ENCODE measurements around the gene MMP23B.
"Not testable (repeated sequence)": the region's sequence is repeated elsewhere in the genome, so short reads cannot be mapped to it uniquely, and the experiment has no call there.

MMP23B gene

GRCh38 chr1:1629430-1630190 lies 2.4 kb upstream of the MMP23B start:
- Histone ChIP-seq H3K4me3 (ENCODE audit: low read length) (peak overlapping the region; percentile 54; the same call in 1 of the 2 replicates), H3K27ac (ENCODE audit: low read length) (no peak overlapping the region), H3K36me3 (ENCODE audit: insufficient read depth, low read depth, low read length) (no peaks in the 10 kb centered on the region), H3K9ac (ENCODE audit: low read depth, low read length) (no peak overlapping the region), H3K27me3 (ENCODE audit: insufficient read depth, low read length) (peaks cover 23% of the 10 kb centered on the region), H3K9me3 (ENCODE audit: insufficient read depth, low read depth, low read length) (no peaks in the 10 kb centered on the region), H3K4me1 (ENCODE audit: insufficient read depth, low read length) (no peaks in the 10 kb centered on the region)

- no peaks in the 10 kb centered on the region for H3K36me3 ChIP-seq (ENCODE audit: insufficient read depth, low read depth, low read length)
- no peaks in the 10 kb centered on the region for H3K9me3 ChIP-seq (ENCODE audit: insufficient read depth, low read depth, low read length)
- no peak overlapping the region for H3K27ac ChIP-seq (ENCODE audit: low read length)
- no peaks in the 10 kb centered on the region for H3K4me1 ChIP-seq (ENCODE audit: insufficient read depth, low read length)
- peaks cover 23% of the 10 kb centered on the region for H3K27me3 ChIP-seq (ENCODE audit: insufficient read depth, low read length)
- H3K4me3 ChIP-seq (ENCODE audit: low read length): no peak overlapping the region
- H3K9ac ChIP-seq (ENCODE audit: low read depth, low read length): no peak overlapping the region
Measured at GRCh38 chr1:1630191-1630964, 1.6 kb upstream of the MMP23B start.

GRCh38 chr1:1630965-1631781 lies 800 bp upstream of the MMP23B start:
- Histone ChIP-seq H3K27me3 (ENCODE audit: insufficient read depth, low read length) (peaks cover 23% of the 10 kb centered on the region), H3K4me1 (ENCODE audit: insufficient read depth, low read length) (no peaks in the 10 kb centered on the region), H3K27ac (ENCODE audit: low read length) (no peak overlapping the region), H3K36me3 (ENCODE audit: insufficient read depth, low read depth, low read length) (no peaks in the 10 kb centered on the region), H3K9me3 (ENCODE audit: insufficient read depth, low read depth, low read length) (no peaks in the 10 kb centered on the region), H3K9ac (ENCODE audit: low read depth, low read length) (no peak overlapping the region), H3K4me3 (ENCODE audit: low read length) (peak overlapping the region; percentile 30; the same call in 1 of the 2 replicates)

GRCh38 chr1:1633409-1633808 lies 1.4 kb downstream of the MMP23B start:
- not testable (repeated sequence) for H3K9me3 ChIP-seq (ENCODE audit: insufficient read depth, low read depth, low read length); H3K27ac ChIP-seq (ENCODE audit: low read length); H3K9ac ChIP-seq (ENCODE audit: low read depth, low read length); H3K4me1 ChIP-seq (ENCODE audit: insufficient read depth, low read length); H3K36me3 ChIP-seq (ENCODE audit: insufficient read depth, low read depth, low read length); H3K4me3 ChIP-seq (ENCODE audit: low read length)
- peaks cover 23% of the 10 kb centered on the region for H3K27me3 ChIP-seq (ENCODE audit: insufficient read depth, low read length)

- H3K4me1 ChIP-seq (ENCODE audit: insufficient read depth, low read length); H3K36me3 ChIP-seq (ENCODE audit: insufficient read depth, low read depth, low read length); H3K4me3 ChIP-seq (ENCODE audit: low read length); H3K27ac ChIP-seq (ENCODE audit: low read length); H3K9ac ChIP-seq (ENCODE audit: low read depth, low read length); H3K9me3 ChIP-seq (ENCODE audit: insufficient read depth, low read depth, low read length): not testable (repeated sequence)
- H3K27me3 ChIP-seq (ENCODE audit: insufficient read depth, low read length): peaks cover 23% of the 10 kb centered on the region
Measured at GRCh38 chr1:1634613-1635012, 2.6 kb downstream of the MMP23B start.

GRCh38 chr1:1636621-1637478 lies 4.9 kb downstream of the MMP23B start:
- H3K27ac ChIP-seq (ENCODE audit: low read length); H3K36me3 ChIP-seq (ENCODE audit: insufficient read depth, low read depth, low read length); H3K27me3 ChIP-seq (ENCODE audit: insufficient read depth, low read length); H3K9me3 ChIP-seq (ENCODE audit: insufficient read depth, low read depth, low read length); H3K9ac ChIP-seq (ENCODE audit: low read depth, low read length); H3K4me1 ChIP-seq (ENCODE audit: insufficient read depth, low read length); H3K4me3 ChIP-seq (ENCODE audit: low read length): not testable (repeated sequence)

GRCh38 chr1:1637479-1637875 lies 5.5 kb downstream of the MMP23B start:
- not testable (repeated sequence) for H3K4me3 ChIP-seq (ENCODE audit: low read length); H3K4me1 ChIP-seq (ENCODE audit: insufficient read depth, low read length); H3K9ac ChIP-seq (ENCODE audit: low read depth, low read length); H3K27ac ChIP-seq (ENCODE audit: low read length); H3K9me3 ChIP-seq (ENCODE audit: insufficient read depth, low read depth, low read length); H3K36me3 ChIP-seq (ENCODE audit: insufficient read depth, low read depth, low read length); H3K27me3 ChIP-seq (ENCODE audit: insufficient read depth, low read length)

- not testable (repeated sequence) for H3K9ac ChIP-seq (ENCODE audit: low read depth, low read length); H3K9me3 ChIP-seq (ENCODE audit: insufficient read depth, low read depth, low read length); H3K36me3 ChIP-seq (ENCODE audit: insufficient read depth, low read depth, low read length); H3K27me3 ChIP-seq (ENCODE audit: insufficient read depth, low read length); H3K4me3 ChIP-seq (ENCODE audit: low read length); H3K27ac ChIP-seq (ENCODE audit: low read length); H3K4me1 ChIP-seq (ENCODE audit: insufficient read depth, low read length)
Measured at GRCh38 chr1:1638528-1638927, 6.6 kb downstream of the MMP23B start.

GRCh38 chr1:1639368-1639767 lies 7.4 kb downstream of the MMP23B start:
- not testable (repeated sequence) for H3K4me1 ChIP-seq (ENCODE audit: insufficient read depth, low read length); H3K27me3 ChIP-seq (ENCODE audit: insufficient read depth, low read length); H3K9me3 ChIP-seq (ENCODE audit: insufficient read depth, low read depth, low read length); H3K36me3 ChIP-seq (ENCODE audit: insufficient read depth, low read depth, low read length); H3K27ac ChIP-seq (ENCODE audit: low read length); H3K9ac ChIP-seq (ENCODE audit: low read depth, low read length); H3K4me3 ChIP-seq (ENCODE audit: low read length)

GRCh38 chr1:1640081-1640480 lies 8.1 kb downstream of the MMP23B start:
- H3K4me3 ChIP-seq (ENCODE audit: low read length): not testable (repeated sequence)

GRCh38 chr1:1640711-1641461 lies 8.9 kb downstream of the MMP23B start:
- H3K9ac ChIP-seq (ENCODE audit: low read depth, low read length); H3K36me3 ChIP-seq (ENCODE audit: insufficient read depth, low read depth, low read length); H3K4me3 ChIP-seq (ENCODE audit: low read length); H3K4me1 ChIP-seq (ENCODE audit: insufficient read depth, low read length); H3K9me3 ChIP-seq (ENCODE audit: insufficient read depth, low read depth, low read length); H3K27me3 ChIP-seq (ENCODE audit: insufficient read depth, low read length); H3K27ac ChIP-seq (ENCODE audit: low read length): not testable (repeated sequence)

More at GRCh38 chr1:1640081-1640480, 8.1 kb downstream of the MMP23B start:
- not testable (repeated sequence) for H3K9me3 ChIP-seq (ENCODE audit: insufficient read depth, low read depth, low read length); H3K4me1 ChIP-seq (ENCODE audit: insufficient read depth, low read length); H3K9ac ChIP-seq (ENCODE audit: low read depth, low read length); H3K27me3 ChIP-seq (ENCODE audit: insufficient read depth, low read length); H3K36me3 ChIP-seq (ENCODE audit: insufficient read depth, low read depth, low read length); H3K27ac ChIP-seq (ENCODE audit: low read length)

Measured in iPS-20b (cell line).